GM18505 (cell line): ENCODE results near the gene TMEM38B.
"Not testable (repeated sequence)": the region's sequence is repeated elsewhere in the genome, so short reads cannot be mapped to it uniquely, and the experiment has no call there.

ENCODE experiments used
- ATAC-seq: cut with Tn5 transposase; IDR thresholded peaks from one replicate; pipeline ENCODE4 v1.9.1; 2021; ENCODE audit not compliant: unreplicated experiment
- POLR2A ChIP-seq: IDR thresholded peaks from 4 replicates; pipeline ENCODE4 v1.6.1; 2011; ENCODE audit warnings: borderline replicate concordance; ENCODE audit not compliant: insufficient read depth, insufficient read length; ENCODE audit errors: extremely low read depth

The TMEM38B gene

DNA sequence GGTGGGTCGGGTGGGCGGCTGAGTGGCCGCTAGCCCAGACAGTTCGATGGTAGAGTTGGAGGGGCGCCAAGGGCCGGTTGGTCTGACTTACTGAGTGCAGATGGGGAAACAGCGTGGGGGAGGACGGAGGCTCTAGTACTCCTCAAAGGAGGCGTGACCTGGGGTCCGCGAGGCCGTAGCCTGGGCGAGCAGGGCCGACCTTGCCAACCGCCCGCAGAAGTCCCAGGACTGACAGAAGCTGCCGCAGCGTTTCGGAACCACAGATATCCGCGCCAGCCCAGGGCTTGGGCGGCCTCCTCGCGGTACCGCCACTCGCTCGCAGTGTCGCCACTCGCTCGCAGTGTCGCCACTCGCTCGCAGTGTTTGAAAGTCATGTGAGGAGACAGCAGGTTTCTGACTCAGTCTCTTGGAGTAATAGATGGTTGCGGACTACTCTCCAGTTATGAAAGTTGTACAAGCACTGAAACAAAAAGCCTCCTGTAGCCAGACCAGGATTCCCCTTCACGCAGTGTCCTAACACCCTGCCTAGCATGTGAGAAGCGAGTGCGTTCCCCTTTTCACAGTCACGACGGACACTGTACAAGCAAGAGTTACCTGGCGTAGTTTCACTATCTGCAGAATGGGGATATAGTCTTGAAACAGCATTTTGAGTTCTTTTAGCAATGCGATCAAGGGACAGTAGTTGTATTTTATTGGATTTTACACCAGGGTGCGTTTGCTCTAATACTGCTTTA is 674 bp downstream of the TMEM38B start:
- peak; percentile 61 for ATAC-seq
- TF ChIP-seq POLR2A: no peak

DNA sequence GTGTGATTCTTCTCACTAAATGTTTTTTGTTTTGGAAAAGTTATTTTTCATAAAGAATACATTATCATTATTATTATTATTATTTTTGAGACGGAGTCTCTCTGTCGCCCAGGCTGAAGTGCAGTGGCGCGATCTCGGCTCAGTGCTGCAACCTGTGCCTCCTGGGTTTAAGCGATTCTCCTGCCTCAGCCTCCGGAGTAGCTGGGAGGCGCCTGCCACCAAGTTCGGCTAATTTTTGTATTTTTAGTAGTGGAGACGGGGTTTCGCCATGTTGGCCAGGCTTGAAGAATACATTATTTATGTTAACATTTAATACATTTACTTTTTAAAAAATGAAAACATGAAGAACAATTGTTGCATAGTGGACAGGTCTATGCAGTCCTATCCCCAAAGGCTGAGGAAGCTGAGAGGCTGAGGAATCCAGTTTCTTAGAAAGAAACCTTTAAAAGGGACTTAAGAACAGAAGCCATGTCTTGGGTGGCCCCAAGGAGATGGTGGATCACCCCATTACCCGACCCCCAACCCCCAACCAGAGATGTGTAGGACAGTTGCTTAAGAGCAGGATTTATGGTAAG is 2.0 kb downstream of the TMEM38B start:
- no peak for TF ChIP-seq POLR2A
- no peak for ATAC-seq

DNA sequence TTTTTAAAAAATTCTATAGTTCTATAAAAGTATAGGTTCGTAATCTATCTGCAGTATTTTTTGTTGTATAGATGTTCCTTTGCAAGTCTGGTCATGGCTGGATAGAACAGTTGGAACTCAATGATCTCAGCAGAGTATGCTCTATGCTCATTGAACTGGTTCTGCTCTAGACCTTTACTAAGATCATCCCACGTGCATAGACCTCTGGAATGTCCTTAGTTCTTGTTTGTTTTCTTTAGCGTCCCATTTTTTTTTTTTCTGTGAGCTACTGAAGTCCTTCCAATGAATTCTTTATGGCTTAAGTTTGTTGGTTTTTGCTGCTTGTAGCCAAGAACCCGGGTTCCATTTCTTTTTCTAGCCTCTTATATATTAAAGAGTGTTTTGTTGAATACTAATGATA is 3.5 kb downstream of the TMEM38B start:
- no peak for TF ChIP-seq POLR2A
- ATAC-seq: no peak

DNA sequence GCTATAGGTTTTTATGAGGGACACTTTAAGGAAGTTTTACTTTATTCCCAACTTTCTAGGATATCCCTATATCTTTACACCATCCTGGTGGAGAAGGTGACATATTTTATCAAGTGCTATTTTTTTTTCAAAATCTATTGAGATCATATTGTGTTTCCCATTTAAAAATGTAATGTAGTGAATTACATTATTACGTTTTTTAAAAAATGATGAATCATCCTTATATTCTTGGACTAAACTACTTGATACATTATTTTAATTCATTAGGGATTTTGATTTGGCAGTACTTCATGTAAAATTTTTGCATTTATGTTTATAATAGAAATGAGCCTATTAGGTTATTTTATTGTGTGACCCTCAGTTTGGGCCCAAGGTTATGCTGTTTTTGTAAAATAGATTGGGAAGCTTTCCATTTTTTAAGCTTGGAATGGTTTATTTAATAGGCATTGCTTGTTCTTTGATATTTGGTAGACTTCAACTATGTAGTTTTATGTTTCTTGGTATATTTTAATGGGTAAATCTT is 4.1 kb downstream of the TMEM38B start:
- no peak for ATAC-seq
- TF ChIP-seq POLR2A: no peak

DNA sequence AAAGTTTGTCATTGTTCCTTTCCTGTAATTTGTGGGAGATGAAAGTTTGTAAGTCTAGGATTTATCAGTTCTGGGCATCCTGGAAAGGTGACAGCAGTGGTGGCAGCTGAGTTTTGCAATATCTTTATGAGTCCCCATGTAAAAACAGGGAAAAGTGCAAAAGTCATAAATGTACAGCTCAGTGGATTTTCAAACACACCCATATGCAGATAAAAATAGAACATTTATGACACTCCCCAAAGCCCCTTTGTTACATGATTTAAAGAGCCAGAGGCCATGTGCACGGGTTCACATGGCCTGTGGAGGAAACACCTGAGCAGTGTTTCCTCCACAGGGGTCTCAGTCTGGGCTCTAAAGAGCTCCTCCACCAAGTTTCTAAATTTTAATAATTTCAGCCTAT is 6.3 kb downstream of the TMEM38B start:
- no peak for TF ChIP-seq POLR2A
- no peak for ATAC-seq

DNA sequence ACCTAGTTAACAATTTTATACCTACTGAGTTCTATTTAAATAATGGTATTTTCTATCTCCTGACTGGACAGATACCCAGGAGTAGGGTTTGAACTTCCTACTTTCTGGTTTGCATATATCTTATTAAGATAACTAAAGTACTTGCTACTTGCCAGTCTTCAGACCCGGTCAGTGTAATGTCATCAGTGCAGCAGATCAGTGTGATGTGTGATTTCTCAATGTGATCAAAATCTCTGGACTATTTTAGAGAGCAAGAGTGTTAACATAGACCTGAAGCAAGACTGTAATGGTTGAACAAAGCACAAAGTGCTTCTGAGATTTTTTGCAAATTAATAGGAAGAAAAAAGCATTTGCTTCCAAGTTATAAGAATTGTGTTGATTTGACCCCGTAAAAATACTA is 6.8 kb downstream of the TMEM38B start:
- TF ChIP-seq POLR2A: no peak
- ATAC-seq: no peak

DNA sequence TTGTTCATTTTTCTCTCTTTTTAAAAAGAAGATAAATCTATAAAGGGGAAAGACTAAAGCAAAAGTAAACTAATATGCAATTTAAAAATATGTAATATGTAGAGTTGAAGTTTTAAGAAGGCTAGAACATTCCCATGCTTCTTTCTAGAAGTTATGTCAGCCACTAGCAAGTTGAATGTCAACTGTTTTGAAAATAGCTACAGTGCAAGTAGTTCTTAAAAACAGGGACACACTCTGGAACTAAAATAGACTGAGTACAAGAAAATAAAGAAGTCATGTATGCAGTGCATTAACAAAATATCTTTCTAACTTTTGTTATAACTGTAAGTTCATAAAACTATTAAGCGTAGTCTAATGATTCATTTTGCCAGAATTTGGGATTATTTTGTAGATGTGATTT is 7.9 kb downstream of the TMEM38B start:
- no peak for TF ChIP-seq POLR2A
- no peak for ATAC-seq

DNA sequence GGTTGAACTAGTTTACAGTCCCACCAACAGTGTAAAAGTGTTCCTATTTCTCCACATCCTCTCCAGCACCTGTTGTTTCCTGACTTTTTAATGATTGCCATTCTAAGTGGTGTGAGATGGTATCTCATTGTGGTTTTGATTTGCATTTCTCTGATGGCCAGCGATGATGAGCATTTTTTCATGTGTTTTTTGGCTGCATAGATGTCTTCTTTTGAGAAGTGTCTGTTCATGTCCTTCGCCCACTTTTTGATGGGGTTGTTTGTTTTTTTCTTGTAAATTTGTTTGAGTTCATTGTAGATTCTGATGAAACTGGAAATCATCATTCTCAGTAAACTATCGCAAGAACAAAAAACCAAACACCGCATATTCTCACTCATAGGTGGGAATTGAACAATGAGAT is 9.3 kb downstream of the TMEM38B start:
- ATAC-seq: not testable (repeated sequence)

DNA sequence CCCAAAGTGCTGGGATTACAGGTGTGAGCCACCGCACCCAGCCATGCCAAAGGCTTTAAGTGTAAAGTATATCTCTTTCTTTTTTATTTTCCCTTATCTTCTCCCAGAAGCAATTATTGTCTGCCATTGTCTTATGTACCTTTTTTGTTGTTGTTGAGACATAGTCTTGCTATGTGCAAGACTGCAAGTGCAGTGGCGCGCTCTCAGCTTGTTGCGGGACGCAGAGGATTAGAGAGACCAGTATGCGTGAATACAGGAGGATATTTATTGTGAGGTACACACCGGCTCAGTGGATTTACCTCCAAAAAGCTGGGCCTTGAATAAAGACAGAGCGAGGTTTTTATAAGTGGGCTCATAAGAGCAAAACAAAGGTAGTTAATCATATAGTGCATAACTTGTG is 11.8 kb downstream of the TMEM38B start:
- no peak for TF ChIP-seq POLR2A
- no peak for ATAC-seq

DNA sequence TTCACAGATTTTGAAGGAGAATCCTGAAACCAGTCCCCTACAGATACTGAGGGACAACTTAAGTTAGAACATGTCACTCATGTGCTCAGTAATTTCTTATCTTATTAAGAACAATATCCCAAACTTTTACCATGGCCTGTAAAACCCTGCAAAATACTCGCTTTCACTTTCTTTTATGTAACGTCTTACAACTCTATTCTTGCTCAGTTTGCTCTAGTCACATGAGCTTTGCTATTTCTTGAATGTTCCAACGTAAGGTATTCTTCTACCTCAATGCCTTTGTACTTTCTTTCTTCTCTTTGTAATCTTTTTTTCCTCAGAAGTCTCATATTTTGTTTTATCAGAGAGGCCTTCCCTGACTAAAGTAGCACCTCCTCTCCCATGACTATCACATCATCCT is 14.1 kb downstream of the TMEM38B start:
- no peak for ATAC-seq
- no peak for TF ChIP-seq POLR2A

DNA sequence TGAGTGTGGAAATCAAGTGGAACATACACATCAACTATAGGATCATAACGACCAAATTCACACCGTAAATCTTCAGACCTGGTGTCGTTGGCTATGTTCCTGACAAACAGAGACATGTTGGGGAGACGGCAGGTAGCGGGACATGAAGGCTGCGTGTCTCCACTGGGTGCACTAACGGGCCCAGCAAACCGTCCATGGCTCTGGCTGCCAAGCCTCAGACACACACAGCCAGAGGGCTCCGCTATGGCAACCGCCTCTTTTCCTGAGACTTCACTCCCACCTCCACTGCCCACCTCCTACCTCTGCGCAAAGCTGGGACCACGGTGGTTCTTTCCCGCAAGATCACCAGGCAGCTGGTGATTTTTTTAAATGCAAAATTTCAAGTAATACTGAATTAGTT is 16.3 kb downstream of the TMEM38B start:
- no peak for TF ChIP-seq POLR2A
- no peak for ATAC-seq

DNA sequence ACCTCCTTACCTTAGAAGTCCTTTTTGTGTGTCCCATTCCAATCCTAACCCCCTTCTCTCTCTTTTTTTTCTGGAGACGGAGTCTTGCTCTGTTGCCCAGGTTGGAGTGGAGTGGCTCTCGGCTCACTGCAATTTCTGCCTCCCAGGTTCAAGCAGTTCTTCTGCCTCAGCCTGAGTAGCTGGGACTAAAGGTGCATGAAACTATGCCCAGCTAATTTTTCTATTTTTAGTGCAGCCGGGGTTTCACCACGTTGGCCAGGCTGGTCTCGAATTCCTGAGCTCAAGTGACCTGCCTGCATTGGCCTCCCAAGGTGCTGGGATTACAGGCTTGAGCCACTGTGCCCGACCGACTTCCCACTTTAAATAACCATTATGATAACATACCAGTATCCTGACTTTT is 17.5 kb downstream of the TMEM38B start:
- ATAC-seq: no peak
- no peak for TF ChIP-seq POLR2A

DNA sequence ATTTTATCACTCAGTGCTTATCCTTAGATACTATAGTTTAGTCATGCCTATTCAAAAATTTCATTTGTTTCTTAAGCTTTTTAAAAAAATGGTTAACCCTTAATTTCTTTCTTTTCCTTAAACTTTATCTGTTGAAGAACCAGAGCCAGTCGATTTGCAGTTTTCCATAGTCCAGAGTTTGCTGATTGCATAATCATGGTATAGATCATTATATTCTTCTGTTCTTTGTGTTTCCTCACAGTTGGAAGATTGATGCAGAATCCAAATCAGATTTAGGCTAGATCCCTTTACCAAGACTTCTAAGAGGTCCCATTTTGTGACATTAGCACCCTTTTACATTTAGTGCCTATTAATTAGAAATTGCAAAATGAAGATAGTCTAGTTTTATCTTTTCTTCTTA is 18.0 kb downstream of the TMEM38B start:
- no peak for ATAC-seq

DNA sequence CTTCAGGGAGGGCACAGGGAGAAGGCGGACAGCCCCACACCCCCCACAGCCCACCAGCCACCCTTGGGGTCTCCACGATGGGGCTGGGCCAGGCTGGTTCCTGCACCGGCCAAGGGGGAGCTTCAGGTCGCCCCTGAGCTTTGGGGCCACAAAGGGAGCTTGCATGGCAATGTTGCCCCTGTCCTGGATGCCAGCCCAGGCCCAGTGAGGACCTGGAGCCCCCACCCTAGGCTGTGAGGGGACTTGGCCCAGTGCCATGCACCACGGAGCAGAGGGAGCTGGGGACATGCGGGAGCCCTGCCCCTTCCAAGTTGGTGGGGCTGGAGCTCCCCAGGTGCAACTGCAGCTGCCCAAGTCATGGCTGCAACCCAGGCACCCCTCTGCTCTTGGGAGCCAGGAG is 18.4 kb downstream of the TMEM38B start:
- ATAC-seq: no peak
- no peak for TF ChIP-seq POLR2A

More for the DNA sequence above, 18.0 kb downstream of the TMEM38B start:
- TF ChIP-seq POLR2A: no peak

DNA sequence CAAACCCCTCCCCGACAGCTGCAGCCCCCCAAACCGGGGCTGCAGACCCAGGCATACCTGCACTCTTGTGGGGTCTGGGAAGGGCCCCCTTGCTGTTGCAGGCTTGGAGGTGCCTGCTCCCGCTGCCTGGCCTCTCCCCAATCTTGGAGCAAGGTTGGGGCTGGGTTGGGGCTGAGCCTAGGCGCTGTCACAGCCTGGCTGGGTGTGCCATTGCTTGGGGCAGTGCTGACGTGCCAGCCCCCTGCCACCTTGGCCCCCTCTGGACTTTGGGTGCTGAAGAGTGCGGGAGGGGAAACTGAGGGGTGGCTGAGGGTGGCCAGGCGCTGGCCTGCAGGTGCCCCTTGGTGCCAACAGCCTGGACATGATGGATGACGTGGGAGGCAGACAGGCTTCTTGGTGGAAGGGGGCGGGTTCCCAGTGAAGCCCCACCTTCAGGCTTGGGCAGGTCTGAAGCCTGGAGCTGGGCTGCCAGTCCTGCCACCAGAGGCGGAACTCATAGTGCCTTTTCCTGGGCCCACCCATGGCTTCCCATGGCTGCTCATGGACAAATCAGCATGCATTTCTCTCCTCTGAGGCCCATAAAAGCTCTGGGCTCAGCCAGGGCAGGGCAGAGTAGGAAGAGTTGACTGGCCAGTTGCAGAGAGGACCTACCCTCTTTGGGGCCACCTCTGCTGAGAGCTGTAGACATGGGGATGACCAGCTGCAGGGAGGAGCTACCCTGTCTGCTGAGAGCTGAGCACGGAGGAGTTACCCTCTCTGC is 19.1 kb downstream of the TMEM38B start:
- no peak for ATAC-seq
- no peak for TF ChIP-seq POLR2A

DNA sequence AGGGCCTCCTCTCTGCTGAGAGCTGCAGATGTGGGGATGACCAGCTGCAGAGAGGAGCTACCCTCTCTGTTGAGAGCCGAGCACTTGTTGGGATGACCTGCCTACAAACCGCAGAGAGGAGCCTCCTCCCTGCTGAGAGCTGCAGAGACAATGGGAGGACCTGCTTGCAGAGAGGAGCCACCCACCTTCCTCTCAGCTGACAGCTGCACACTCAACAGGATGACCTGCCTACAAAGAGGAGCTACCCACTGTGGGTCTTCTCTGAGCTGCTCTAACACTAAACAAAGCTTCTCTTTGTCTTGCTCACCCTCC is 19.6 kb downstream of the TMEM38B start:
- no peak for ATAC-seq
- no peak for TF ChIP-seq POLR2A
